HG02870 (cell line): Measurements from ENCODE around the gene SYT7.

Experiments used
- ATAC-seq: cut with Tn5 transposase; IDR thresholded peaks from one replicate; pipeline ENCODE4 v1.9.1; 2021; ENCODE audit warnings: mild to moderate bottlenecking, moderate library complexity; ENCODE audit not compliant: unreplicated experiment

Gene SYT7

GRCh38 chr11:61609000-61609979 lies 28.4 kb upstream of the SYT7 start:
- ATAC-seq = no peak

DNA sequence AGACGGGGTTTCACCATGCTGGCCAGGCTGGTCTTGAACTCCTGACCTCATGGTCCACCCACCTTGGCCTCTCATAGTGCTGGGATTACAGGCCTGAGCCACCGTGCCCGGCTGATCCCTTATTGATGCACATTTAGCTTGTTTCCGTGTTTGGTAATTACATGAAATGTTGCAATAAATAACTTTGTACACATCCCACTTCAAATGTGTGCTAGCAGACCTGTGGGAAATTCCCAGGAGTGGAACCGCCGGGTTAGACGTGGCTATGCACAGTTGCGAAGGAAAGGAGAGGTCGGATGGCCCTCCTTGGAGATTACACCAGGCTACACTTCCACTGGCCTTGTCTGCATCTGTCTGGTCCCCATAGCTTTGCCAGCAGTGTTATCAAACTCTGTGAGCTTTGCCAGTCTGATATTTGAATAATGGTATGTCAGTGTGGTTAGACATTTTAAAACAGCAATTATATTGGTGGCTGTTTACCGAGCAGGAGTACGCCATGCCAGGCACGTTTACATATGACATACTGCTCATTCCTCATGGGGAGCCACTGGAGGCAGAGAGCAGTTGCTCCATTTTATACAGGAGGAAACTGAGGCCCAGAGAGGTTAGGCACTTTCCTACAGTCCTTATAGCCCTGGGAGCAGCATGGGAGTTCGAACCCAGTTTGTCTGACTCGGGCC lies 27.2 kb upstream of the SYT7 start:
- no peak for ATAC-seq

- no peak for ATAC-seq
These were observed 26.6 kb upstream of the SYT7 start for GRCh38 chr11:61607426-61607825.

DNA sequence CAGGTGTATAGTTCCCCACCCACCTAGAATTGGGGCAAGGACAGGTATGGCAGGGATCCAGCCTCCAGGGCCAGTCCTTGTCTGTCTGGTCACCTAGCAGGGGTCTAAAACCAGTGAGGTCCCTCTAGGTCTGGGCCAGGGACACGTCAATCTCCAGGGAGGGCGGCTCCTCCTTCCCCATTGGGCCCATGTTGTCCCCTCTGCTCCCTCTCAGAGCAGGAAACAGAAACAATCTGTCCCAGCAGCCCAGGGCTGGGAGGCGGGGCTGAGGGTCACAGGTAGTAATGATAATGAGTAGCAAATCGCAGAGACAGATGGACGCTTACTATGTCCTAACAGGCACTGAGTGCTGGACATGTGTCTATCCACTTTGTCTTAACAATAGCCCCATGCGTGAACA lies 22.8 kb upstream of the SYT7 start:
- ATAC-seq = no peak

DNA sequence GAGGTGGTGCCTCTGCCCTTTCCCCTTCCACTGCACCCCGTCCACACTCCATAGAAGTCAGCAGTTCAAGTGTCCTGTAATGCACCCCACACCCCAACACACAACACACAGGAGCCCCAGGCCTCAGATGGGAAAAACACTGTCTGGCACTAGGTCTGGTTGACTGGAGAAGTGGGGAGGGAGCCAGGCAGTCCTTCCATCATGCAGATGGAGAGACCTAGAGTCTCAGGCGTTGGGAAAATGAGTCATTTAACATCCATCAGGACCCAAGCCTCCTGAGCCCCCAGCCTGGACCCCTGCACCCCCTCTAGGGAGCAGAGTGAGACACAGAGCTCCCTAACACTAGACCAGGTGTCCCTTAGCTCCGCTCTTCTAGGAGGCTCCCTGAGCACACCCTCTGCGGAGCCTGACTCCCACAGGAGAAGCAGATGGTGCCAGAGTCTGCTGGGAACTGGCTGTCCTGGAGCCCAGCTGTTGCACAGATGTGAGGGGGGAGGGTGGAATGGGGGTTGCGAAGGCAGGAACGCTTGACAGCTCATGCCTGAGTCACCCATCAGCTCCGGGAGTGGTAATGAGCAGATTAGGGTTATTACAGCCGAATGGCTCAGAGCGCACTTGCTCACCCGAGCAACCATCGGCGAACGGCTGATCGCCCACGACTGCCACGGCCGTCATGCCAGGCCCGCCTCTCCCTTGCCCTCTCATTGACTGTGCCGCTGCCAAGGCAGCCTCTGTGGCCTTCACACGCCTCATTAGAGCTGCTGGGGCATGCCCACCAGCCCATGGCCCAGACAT lies 22.1 kb upstream of the SYT7 start:
- ATAC-seq = no peak

DNA sequence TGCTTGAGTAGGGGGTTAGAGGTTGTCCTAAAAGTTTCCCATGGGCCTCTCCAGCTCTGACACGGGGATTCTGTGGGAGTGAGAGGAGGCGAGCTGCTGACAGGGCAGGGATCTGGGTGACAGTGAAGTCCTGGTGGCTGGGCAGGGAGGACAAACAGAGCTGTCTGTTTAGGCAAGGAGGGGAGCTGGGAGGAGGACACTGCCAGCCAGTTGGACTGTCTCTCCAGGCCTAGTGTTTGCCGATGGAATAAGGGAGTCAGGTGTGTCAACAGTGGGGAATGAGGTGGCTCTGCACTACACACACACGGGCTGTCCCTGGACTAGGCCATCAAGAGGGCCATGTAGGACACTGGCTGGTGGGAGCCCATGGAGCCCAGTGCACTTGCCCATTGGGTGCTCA lies 20.6 kb upstream of the SYT7 start:
- ATAC-seq = no peak

- ATAC-seq = no peak
These were observed 19.3 kb upstream of the SYT7 start for GRCh38 chr11:61599968-61600710.

DNA sequence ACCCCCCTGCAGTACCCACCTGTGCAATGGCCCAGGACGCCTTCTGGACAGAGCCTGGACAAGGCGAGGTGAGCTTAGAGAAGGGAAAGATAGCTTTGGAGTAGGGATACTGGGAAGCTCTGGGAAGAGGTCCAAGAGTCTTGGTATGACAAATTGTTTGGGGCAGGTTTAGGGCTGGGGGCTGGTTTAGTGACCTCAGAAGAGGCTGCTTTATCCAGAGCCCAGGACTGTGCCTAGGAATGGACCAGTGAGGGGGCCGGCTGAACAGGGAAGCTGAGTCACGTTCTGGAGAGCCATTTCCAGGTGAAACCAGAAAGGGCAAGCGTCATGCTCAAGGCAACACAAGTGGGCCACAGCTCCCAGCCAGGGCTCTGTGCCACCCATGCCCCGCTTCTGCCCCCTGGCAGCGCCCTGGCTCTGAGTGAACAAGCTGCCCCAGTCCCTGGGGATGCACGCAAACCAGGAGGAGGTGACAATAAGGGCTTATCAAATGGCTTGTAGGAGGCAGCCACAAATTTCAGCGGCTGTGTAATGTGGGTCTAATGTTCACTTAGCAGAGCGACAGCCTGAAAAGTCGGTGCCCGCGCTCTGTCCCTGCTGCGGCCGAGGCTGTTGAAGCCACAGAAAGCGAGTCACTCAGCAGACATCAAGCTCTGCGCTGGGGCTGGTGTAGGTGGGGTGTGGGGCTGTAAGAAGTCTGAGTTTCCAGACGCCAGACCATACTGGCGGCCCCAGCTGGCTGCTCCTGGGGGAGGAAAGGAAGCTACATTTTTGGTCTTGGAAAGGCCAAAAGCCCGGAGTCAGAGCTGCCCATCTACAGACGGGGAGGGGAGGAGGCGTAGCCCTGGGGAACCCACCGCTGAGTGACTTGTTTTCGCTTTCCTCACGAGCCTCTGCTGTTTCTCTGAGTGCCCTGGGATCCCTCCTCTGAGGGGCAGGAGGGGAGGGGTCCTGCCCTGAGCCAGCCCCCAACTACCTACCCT lies 18.3 kb upstream of the SYT7 start:
- ATAC-seq = no peak

DNA sequence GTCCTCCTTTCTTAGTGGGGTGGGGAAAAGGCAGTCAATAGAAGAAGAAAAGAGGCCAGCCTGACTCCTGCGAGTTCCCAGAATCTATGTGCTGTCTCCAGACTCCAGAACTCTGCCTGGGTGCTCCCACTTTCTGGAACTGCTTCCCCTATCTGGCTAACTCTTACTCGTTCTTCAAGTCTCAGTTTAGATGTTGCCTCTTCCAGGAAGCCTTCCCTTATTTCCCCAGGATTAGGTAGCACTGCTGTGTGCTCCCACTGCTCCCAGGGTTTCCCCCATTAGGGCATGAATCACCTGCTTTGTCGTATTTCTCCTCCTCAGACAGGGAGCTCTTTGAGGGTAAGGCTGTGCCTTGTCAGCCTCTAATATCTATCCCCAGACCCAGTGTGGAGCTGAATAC lies 17.5 kb upstream of the SYT7 start:
- no peak for ATAC-seq

GRCh38 chr11:61596990-61597389 lies 16.1 kb upstream of the SYT7 start:
- ATAC-seq = no peak

DNA sequence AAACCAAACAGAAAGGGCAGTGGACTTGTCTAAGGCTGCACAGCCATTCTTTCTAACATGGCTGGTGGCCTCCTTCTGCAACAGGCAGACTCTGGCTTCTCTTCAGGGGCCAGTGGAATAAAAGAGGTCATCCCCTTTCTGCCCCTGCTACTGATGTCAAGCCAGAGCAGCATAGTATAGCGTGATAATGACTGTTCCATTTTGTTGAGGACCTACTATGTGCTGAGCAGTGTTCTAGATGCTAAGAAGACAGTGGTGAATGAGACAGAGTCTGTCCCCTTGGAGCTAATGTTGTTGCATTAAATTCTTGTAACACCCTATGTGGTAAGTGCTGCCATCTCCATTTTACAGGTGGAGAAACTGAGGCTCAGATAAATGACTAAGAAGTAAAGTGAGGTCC lies 15.7 kb upstream of the SYT7 start:
- ATAC-seq = no peak

DNA sequence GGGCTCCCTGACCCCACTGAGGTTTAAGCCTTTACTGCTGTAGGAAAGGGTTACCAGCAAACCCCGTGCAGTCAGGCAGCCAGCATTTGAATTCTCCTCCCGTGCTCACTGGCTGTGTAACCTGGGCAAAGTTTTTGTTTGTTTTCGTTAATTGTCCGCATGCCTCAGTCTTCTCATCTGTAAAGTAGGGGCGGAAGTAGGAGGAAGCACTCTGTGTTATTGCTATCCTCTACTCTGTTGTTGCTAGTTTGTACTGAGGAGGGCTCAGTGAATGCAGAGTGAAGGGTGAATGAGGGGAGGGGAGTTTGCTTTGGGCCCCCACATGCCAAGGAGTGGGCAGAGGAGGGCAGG lies 14.0 kb upstream of the SYT7 start:
- no peak for ATAC-seq

- no peak for ATAC-seq
These were observed 12.3 kb upstream of the SYT7 start for GRCh38 chr11:61593151-61593550.

DNA sequence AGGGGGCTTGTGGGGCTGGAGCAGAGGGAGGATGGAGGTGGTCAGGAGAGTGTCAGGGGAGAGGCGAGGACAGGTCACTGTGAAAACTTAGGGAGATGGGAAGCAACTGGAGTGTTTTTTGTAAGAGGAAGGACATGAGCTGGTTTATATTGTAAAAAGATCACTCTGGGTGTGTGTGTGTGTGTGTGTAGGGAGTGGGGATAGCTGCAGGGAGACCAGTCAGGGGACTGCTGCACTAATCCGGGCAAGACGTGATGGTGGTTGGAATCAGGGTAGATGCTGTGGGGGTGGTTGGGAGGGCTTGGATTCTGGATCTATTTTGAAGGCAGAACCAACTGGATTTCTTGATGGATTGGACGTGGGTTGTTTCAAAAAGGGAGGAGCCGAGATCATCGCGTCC lies 11.3 kb upstream of the SYT7 start:
- ATAC-seq = no peak

DNA sequence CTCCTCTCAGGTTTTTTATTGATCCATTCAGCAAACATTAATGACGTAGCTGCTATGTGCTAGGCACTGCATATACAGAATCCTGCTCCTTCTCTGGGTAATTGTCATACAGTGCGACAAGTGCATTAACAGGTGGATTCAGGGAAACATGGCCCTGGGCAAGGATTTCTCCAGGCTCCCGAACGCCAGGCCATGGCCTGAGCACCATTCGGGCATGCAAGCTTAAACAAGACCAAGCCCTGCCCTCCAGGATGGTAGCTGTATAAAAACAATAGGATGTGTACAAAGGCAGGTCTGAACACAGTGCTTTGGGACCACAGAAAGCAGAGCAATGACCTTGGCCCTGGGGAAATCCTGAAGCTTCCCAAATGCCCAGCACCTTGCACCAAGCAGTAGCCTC lies 9.1 kb upstream of the SYT7 start:
- ATAC-seq = no peak

- ATAC-seq = no peak
These were observed 7.9 kb upstream of the SYT7 start for GRCh38 chr11:61588728-61589191.

GRCh38 chr11:61587951-61588727 lies 7.3 kb upstream of the SYT7 start:
- ATAC-seq = no peak

DNA sequence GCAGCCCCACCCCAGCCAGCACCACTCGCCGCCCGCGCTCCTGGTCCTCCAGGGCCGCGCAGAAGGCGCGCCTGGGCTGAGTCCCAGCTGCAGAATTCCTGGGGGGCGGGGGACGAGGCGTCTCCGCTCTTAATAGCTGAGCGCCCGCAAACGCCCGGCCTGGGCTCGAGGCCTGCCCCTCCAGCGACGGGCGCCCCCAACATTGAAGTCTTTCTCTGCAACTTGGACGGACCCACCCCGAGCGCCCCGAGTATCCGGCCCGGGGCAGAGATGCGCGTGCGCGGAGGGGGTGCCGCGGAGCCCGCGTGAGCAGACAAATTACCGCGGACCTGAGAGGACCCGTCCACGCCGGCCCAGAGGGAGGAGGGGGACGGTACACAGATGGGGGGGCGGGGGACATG lies 6.7 kb upstream of the SYT7 start:
- no peak for ATAC-seq
